EH (cell line): ENCODE measurements around the gene NFASC.

Source experiments
- DNase-seq: peaks from one replicate; pipeline ENCODE4 v3.0.0-alpha.2; 2015; ENCODE audit warnings: low read depth

Gene NFASC

DNA sequence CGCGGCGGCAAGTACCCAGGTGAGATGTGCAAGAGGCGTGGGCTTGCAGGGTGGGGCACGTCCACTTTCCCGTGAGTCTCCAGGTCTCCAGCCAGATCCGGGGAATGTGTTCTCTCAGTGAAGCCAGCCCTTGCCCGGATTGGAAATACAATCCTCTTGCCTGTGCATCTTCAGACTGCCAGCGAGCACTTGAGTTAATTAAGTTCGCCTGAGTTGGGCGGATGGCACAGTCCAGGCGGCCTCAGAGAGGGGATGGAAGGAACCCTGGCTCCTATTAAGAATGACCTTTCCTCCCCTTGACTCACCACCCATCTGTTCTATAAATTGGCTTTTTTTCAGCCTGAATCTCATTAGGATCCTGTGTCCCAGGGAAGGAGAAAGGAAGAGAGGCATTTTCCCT is 139.0 kb downstream of the NFASC start:
- DNase-seq = no peak

DNA sequence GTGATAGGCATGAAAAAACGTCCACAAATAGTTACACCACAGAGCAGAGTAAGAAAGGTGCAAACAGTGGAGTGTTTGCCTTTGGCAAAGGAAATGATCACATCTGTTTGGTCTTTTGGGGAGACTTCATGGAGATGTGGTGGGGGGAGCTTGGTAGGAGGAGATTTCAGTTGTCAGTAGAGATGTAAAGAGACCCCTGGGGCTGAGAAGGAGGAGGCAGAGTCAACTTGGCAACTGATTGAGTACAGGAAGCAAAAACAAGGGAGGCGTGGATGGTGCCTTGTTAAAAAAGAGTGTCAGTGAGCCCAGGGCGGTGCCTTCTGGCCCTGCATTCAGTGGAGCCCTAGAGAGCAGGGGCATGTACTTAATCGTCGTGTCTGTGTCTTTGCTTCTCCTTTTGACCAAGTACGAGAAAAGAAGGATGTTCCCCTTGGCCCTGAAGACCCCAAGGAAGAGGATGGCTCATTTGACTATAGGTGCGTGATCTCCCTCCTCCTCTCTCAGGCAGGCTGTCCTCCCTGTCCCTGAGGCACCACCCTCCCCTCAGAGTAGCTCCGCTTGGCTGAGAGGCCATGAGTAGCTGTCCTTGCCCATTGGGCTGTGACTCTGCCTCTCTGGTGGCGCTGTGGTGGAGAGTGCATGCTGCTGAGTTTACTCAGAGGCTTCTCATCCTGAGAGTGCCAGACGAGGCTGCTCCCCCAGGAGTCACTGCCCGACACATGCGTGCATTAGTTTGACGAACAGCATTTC is 141.9 kb downstream of the NFASC start:
- no peak for DNase-seq

DNA sequence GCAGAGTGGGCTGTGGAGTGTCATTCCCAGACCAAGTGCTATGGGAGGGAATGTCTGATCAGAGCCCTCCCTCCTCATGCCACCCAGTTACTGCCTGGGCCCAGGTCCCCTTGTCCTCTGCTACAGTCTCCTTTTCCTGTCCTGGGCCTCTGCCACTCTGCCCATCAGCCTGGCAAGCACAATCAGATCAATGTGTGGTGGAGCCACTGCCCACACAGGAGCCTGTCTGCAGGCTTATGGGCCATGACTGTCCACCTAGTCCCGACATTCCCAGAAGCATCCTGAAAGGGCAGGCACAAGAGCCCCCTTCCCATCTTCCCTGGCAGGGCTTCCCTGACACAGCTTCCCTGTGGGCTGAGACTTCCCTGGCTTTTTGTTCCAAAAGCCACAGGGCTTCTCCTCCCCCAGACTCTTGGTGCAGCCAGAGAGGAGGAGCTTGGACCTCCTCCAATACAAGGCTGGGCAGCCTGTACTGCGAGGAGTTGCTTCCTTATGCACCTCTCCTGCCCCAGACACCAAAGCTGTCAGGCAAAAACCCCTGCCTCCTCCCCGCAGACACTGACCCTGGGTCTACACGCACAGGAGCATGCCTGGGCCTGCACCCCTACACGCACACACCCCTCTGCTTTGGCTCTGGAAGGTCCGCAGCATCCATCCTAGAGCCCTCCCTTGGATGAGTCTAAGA is 143.2 kb downstream of the NFASC start:
- peak; percentile 41 for DNase-seq

DNA sequence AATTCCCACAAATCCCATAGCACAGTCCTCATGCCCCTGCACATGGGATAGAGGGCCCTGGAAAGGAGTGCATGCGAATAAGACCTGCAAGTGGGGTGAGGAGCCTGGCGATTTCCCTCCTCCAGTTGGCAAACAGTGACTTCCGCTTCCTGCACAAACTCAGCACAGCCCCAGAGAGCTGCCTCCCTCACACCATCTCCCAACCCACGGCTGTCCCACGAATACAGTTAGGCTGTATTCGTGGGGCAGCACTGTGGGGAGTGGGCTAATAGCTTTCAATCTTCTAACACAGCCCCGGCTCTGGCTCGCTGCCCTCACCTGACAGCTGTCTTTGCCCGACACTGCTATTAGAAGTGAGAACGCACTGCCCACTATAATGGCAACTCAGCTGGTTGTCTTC is 144.1 kb downstream of the NFASC start:
- no peak for DNase-seq

DNA sequence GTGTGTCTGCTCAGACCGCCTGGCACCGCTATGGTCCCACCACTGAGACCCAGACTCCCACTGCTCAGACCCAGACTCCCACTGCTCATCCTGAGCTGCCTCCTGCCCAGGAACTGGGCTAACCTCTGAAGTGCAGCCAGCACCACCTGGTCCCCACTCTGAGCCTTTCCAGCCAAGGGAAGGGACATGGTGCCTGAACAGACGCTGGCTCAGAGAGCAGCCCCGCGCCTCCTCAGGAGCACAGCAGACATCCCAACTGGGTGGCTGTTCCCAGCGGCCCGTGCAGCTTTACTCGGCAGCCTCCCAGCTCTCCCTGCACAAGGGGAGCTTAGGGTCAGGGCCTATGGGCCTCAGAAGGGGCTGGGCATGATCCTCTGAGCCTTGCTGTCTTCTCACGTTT is 144.6 kb downstream of the NFASC start:
- no peak for DNase-seq

DNA sequence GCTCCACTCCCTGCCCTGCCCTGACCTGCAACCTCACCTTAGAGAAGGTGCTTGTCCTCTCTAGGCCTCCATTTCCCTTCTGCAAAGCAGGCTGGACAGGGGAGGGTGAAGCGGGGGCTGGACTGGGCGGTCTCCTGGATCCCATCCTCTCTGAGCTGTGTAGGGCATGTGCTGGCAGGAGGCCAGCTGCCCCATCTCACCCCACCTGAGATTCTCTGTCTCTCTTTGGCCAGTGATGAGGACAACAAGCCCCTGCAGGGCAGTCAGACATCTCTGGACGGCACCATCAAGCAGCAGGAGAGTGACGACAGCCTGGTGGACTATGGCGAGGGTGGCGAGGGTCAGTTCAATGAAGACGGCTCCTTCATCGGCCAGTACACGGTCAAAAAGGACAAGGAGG is 145.4 kb downstream of the NFASC start:
- no peak for DNase-seq

DNA sequence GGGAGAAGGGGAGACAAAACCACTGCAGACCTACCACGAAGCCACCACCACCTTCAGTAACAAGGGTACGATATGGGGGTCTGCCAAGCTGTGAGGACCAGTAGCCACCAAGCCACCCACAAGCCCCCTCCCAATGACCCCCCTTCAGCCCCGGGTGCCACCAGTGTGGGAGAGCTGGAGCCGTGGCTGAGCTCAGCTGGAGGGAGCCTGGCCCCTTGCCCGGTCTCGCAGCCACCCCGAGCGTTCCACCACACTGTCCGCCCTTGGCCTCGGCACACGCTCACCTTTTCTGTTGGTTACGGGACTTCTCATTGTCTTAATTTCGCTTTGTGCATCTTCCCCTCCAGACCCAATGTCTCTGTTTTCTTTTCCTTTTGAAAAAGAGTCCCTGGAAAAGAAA is 145.9 kb downstream of the NFASC start:
- DNase-seq = no peak

DNA sequence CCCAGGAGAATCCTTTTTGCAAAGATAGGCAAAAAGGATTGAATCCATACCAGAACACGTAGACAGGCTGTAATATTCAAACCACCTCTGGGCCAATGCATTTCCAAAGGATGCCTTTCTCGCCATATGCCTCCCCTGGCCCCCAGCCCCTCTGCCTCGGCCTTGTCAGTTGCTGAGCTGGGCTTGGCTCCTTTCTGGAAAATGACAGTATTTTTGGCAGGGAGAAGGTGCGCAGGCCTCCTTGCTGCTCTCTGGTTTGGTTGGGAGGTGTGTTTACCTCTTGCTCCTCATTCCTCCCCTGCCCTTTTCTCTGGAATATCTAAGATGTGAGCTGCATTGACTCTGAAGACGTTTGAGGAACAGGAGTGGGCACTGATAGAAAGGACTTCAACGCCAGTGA is 146.3 kb downstream of the NFASC start:
- no peak for DNase-seq

DNA sequence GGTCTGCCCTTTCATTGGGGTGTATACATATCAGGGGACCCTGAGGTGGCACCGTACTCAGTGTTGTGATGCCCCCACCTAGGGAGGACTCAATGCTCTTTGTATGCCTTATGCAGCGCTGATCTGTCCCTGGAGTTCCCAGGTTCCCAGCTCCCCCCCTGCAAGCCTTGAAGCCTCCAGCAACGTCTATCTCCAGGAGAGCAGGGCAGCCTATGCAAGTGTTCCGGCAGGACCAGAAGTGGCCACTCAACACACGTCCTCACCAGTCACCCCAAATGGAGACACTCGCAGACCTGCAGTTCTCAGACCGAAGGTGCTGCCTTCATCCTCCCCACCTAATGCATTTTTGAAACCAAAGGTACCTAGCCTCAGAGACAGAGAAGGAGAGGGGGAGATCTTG is 147.1 kb downstream of the NFASC start:
- no peak for DNase-seq

DNA sequence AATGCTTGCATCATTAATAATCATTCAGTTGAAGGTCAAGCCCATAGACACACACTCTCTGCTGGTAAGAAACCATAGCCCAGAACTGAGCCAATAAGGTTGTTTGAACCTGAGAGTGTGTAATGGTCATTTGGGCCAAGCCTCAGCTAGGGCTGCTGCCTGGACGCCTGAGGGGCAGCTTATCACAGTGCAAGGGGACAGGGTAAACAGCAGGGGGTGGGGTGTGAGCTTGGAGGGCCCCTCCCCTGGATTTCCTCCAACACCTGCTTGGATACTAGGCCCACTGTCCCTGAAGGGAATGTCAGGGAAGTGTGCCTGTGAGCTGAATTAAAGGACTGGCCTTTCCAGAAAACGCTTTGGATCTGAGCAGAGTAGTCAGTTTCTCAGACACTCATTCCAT is 147.7 kb downstream of the NFASC start:
- DNase-seq = no peak

DNA sequence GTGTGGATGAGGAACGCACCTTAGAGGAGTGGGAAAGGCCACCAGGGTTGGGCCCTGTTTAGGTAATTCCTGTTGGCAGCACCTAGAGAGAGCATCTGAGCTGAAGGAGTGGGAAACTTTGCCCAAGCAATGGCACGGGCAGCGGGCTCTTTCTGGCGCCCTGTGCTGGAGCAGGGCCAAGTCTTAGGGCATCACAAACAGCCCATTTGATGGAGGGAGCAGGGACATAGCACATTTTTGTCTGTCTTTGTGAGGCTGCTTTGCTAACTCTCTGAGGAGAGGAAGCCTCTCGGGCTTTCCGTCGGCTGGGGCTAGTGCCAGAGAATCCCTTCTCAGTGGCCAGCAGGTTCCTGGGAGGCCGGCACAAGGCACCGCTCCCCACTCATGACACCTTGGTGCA is 149.8 kb downstream of the NFASC start:
- DNase-seq = no peak

DNA sequence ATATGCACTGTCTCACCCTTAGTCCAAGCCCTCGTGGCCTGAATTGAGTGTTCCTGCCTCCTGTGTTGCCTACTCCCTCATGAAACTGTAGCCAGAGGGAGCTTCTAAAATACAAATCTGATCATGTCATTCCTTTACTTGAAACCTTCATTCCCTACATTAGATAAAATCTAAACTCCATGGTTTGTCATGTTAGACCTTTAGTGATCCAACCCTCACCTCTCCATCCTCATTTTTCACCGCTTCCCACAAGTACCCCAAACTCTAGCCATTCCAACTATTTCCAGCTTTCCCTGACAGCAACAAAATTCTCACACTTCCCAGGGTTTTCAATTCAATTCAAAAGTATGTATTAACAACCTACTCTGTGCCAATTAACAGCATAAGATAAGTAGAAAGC is 154.0 kb downstream of the NFASC start:
- no peak for DNase-seq

DNA sequence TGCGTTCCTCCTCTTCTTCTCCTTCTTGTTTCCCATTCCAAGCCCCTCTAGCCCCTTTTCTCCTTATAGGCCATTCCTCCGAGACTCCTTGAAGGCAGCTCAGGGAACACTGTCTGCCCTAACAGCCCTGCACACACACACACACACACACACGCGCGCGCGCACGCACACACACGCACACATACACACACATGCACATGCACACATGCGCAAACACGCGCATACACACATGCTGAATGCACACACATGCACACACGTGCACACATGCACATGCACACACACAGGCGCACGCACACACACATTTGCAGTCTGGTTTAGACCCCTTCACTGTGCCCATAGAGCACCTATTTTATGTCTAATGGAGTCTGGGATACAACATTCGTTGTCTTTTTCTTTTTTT is 154.6 kb downstream of the NFASC start:
- DNase-seq = no peak

DNA sequence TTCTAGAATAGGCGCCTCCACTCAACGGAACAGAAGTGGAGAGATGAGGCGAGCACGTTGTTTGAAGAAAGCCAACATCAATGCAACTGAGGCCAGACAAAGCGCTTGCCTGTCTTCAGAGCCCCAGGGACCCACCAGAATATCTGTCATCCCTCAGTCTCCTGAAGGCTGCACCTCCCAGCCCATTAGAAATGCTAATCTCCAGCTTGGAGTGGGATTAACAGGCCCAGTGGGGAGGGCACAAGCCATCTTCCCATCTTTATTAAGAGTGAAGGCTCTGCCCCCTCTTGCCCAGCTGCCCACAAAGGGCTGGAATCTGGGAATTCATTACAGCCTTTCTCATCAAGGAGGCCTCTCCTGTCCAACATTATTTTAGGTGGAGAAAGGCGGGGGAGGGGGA is 155.5 kb downstream of the NFASC start:
- DNase-seq = no peak

DNA sequence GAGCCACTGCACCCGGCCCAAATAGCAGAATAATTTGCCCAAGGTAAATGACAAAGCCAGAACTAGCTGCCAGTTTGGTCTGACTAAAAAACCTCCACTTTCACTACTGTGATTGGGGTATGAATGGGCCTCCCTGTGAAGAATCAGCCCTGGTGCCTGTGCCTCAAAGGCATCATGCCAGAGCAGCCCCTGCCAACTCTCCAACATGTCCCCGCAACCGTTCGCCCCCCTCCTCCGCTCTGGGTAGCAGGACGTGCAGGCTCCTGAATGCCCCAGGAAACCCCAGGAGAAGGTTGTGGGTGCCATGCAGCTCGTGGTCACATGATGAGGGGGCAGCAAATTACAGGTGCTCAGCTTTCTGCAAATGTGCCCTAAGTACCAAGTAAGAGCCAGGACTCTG is 157.7 kb downstream of the NFASC start:
- DNase-seq = no peak

DNA sequence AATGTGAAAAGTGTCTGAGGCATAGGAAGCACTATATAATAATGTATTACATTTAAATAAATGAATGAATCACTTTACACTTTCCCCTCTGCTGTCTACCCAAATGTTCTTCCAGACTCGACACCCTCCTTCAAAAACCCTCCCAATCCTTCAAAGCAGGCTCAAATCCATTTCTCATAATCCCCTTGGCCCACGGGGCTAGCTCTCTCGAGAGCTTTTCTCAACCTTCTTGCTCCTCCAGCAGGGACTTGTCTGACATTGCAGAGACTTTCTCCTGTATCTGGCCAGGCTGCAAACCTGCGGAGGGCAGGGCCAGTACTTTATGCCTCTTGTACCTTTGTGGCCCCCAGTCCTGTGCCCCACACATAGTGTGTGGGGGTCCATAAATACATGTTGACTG is 158.3 kb downstream of the NFASC start:
- no peak for DNase-seq

DNA sequence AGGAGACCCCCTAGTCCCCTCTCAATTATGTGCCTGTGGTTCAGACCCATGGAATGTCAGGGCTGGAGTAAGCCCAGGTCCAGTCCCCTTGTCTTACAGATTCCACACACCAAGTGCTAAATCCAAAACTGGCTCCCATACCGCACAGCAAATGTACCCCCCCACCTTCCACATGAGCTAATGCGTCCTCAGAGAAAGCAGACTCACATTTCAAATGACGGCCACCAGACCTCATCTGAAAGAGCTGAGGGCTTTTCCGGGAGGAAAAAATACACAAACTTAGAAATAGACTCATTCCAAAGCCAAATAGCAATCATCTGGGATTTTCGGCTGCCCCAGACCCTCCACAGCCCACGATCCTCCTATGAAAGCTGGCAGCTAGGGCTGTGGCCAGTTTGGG is 159.6 kb downstream of the NFASC start:
- no peak for DNase-seq

DNA sequence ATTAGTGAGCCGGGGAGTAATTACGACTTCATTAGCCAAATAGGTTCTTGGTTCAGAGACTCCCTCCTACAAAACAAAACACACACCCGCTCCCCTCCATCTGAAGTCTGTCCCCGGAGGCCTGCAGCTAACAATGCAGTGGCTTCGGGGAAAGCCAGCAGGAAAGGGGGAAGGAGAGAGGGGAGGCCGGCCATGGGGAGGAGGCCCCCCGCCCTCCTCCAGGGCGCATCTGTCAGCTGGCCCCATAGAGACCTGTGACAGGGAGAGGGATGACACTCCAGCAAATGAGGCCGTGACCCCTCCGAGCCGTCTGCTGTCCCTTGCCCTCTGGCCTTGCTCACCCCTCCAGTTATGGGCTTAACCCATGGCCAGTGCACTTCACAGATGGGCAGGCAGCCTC is 160.2 kb downstream of the NFASC start:
- no peak for DNase-seq

DNA sequence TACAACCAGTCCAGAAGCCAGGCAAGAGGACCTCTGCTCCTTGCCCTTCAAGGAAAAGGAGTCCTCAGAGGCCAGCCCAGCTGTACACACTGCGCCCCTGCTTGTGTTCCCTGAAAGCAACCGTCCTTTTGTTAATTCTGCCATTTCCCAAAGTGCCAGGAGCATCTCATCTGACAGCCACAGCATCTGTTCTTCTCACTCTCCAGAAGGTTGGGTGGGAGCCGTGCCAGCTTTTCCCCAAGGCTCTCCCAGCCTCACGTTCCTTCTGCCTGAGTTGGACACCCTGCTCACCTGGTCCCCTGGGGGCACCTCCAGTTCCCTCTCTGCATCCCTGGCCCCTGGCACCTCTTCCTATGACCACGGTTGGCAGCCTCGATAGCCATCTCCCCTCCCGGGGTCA is 161.8 kb downstream of the NFASC start:
- no peak for DNase-seq

DNA sequence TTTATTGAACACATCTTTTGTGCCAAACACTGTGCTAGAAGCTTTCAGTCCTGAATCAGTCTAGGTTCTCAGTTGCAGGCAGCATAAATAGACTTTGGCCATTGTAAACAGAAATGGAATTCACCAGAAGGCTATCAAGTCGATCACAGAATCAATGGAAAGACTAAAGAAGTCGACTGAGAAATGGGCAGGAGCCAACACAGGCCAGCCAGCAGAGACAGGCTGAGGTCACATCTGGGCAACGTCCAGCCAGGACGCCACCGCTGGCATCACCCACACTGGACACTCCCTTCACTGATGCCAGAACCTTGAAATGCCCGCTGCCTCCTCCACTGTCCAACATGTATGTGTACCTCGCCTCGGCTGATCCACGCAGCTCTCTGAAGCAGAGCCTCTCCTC is 166.9 kb downstream of the NFASC start:
- no peak for DNase-seq

DNA sequence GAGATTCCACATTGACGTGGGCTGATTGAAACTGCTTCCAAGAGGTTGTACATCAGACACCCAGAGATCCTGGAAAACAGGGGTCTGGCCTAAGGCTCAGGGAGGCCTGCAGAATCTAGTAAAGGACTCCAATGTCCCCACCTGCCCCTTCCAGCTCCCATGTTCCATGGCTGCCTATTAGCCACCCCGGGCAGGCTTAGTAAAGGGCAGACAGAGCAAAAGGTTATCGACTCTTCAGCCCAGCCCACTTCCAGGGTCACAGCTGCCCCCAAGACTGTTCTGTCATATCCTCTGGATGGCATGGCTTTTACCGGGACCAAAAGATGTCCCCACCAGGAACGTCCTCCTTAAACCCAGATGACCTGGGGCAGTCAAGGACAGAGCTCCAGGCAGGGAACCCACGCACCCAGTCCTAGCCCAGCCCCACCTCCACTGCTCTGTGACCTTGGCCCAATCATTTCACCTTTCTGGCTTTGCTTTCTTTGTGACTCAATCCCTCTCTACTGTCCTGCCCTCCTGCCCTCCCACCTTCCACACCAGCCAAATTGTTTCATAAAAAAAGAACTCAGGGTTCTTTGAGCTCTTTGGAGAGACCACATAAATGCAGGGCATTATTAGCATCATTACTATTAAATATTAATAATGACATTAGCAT is 167.6 kb downstream of the NFASC start:
- no peak for DNase-seq

DNA sequence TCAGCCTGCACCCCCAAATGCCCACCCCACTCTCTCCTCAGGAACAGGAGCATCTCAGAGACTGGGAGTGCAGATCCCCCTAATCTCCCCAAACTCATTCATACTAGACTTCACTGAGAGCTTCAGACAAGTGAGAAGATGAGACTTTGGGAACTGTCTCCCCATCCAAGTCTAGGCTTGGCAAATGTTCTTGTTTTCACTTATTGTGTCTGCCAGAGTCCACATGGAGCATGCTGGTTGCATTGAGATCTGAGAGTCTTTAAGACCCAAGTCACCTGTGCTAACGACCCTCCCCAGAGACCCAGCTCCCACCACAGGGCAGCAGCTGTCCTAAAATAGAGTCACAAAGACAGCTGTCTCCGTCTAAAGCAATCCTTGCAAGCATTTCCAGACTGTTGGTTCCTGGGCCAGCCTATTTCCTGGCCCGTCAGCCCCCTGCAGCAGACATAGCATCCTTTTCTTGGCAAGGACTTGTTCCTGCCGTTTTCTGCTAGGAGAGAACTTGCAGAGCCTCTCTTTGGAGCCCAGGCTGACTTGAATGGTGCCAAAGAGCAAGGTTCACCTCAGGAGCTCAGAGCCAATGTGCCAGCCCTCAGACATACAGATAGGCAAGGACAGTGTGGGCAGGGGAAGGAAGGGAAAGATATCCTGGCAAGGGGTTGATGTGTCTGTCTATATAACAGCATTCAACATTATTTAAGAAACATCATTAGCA is 170.5 kb downstream of the NFASC start:
- no peak for DNase-seq
